K562 (cell line): ENCODE data around the gene SKAP2.

Experiments used
- EGR1 ChIP-seq: fragments of 450-650 bp; conservative IDR thresholded peaks from 2 replicates; pipeline ENCODE4 v1.6.1; 2017; ENCODE audit warnings: mild to moderate bottlenecking
- EP300 ChIP-seq: IDR thresholded peaks from 2 replicates; pipeline ENCODE4 v1.6.1; 2012; ENCODE audit warnings: low read length, improper control_type of control experiment
- FUS ChIP-seq: fragments of 200-400 bp; formaldehyde crosslinking; optimal IDR thresholded peaks from 2 replicates; pipeline ENCODE3; 2017; ENCODE audit warnings: low read depth, low read length
- HMBOX1 ChIP-seq: sonication (generic); IDR thresholded peaks from 2 replicates; pipeline ENCODE4 v1.6.1; 2016
- HMGXB4 ChIP-seq: sonication (generic); formaldehyde crosslinking; IDR thresholded peaks from 2 replicates; pipeline ENCODE4 v1.8.1; 2023; ENCODE audit warnings: mild to moderate bottlenecking, missing genetic modification reagents
- LCOR ChIP-seq: sonication (generic); formaldehyde crosslinking; IDR thresholded peaks from 2 replicates; pipeline ENCODE4 v1.8.0; 2022; ENCODE audit warnings: mild to moderate bottlenecking, missing genetic modification reagents
- SP1 ChIP-seq: sonication (generic); formaldehyde crosslinking; IDR thresholded peaks from 2 replicates; pipeline ENCODE4 v1.8.1; 2022; ENCODE audit warnings: mild to moderate bottlenecking, missing genetic modification reagents
- SRF ChIP-seq, 2 experiments: fragments of 250-450, 450-650 bp in 1 of 2; sonication (Bioruptor Pico) in 1 of 2; sonication (generic) in 1 of 2; formaldehyde crosslinking; IDR thresholded peaks; 2 replicates each; pipeline versions ENCODE4 v1.5.0 to v1.5.1; 2020 to 2022; ENCODE audit warnings: mild to moderate bottlenecking in 1 of 2, missing genetic modification reagents in 1 of 2
- ZNF57 ChIP-seq: fragments of 450-650 bp; formaldehyde crosslinking; IDR thresholded peaks from 2 replicates; pipeline ENCODE4 v1.4.0; 2020; ENCODE audit warnings: mild to moderate bottlenecking, moderate library complexity
- ZZZ3 ChIP-seq: fragments of 450-650 bp; IDR thresholded peaks from 2 replicates; pipeline ENCODE4 v1.6.1; 2016; ENCODE audit warnings: antibody characterized with exemption, mild to moderate bottlenecking, moderate library complexity
- TF ChIP-seq, protein P1 (sequence below): IDR thresholded peaks from 2 replicates; pipeline ENCODE4 v1.6.1; 2011; ENCODE audit not compliant: insufficient read length; ENCODE audit errors: extremely low read depth
- TF ChIP-seq, protein P2 (sequence below): sonication (generic); formaldehyde crosslinking; IDR thresholded peaks from 2 replicates; pipeline ENCODE4 v1.8.0; 2022; ENCODE audit warnings: missing genetic modification reagents, mild to moderate bottlenecking, moderate library complexity, borderline replicate concordance
- TF ChIP-seq, protein P3 (sequence below): fragments of 150-350 bp; conservative IDR thresholded peaks from 2 replicates; pipeline ENCODE4 v1.6.1; 2014; ENCODE audit warnings: low read length

- TF ChIP-seq, protein P1, sequence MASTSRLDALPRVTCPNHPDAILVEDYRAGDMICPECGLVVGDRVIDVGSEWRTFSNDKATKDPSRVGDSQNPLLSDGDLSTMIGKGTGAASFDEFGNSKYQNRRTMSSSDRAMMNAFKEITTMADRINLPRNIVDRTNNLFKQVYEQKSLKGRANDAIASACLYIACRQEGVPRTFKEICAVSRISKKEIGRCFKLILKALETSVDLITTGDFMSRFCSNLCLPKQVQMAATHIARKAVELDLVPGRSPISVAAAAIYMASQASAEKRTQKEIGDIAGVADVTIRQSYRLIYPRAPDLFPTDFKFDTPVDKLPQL, result no peak
- no peak for TF ChIP-seq SRF (CRISPR knock-in tag; IDR thresholded peaks at IDR 0.05)
- TF ChIP-seq, protein P2, sequence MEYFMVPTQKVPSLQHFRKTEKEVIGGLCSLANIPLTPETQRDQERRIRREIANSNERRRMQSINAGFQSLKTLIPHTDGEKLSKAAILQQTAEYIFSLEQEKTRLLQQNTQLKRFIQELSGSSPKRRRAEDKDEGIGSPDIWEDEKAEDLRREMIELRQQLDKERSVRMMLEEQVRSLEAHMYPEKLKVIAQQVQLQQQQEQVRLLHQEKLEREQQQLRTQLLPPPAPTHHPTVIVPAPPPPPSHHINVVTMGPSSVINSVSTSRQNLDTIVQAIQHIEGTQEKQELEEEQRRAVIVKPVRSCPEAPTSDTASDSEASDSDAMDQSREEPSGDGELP (CRISPR knock-in tag), result no peak
- TF ChIP-seq LCOR (CRISPR knock-in tag), result no peak
- TF ChIP-seq EP300, result no peak
- no peak for TF ChIP-seq FUS
- no peak for TF ChIP-seq SP1 (CRISPR knock-in tag)
- TF ChIP-seq, protein P3, sequence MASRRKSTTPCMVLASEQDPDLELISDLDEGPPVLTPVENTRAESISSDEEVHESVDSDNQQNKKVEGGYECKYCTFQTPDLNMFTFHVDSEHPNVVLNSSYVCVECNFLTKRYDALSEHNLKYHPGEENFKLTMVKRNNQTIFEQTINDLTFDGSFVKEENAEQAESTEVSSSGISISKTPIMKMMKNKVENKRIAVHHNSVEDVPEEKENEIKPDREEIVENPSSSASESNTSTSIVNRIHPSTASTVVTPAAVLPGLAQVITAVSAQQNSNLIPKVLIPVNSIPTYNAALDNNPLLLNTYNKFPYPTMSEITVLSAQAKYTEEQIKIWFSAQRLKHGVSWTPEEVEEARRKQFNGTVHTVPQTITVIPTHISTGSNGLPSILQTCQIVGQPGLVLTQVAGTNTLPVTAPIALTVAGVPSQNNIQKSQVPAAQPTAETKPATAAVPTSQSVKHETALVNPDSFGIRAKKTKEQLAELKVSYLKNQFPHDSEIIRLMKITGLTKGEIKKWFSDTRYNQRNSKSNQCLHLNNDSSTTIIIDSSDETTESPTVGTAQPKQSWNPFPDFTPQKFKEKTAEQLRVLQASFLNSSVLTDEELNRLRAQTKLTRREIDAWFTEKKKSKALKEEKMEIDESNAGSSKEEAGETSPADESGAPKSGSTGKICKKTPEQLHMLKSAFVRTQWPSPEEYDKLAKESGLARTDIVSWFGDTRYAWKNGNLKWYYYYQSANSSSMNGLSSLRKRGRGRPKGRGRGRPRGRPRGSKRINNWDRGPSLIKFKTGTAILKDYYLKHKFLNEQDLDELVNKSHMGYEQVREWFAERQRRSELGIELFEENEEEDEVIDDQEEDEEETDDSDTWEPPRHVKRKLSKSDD, result no peak
- no peak for TF ChIP-seq EGR1
- TF ChIP-seq ZNF57, result no peak
- no peak for TF ChIP-seq HMGXB4 (CRISPR knock-in tag)
- no peak for TF ChIP-seq HMBOX1
- TF ChIP-seq ZZZ3, result no peak
Measured at GRCh38 chr7:26626687-26627086, 237.7 kb downstream of the SKAP2 start.
